ENCODE results near the gene OSBPL3.

OSBPL3 gene

GRCh38 chr7:24862461-24862860 lies 117.5 kb downstream of the OSBPL3 start:
- DNase-seq (ENCODE audit: low spot score): no peak

- no peak for DNase-seq (ENCODE audit: low spot score)
These were observed 118.6 kb downstream of the OSBPL3 start for GRCh38 chr7:24861336-24861735.

- DNase-seq (ENCODE audit: low spot score): no peak
These were observed 119.4 kb downstream of the OSBPL3 start for GRCh38 chr7:24860611-24861010.

- no peak for DNase-seq (ENCODE audit: low spot score)
These were observed 121.6 kb downstream of the OSBPL3 start for GRCh38 chr7:24858108-24858977.

- DNase-seq (ENCODE audit: low spot score): no peak
These were observed 122.4 kb downstream of the OSBPL3 start for GRCh38 chr7:24857623-24858022.

GRCh38 chr7:24854866-24855265 lies 125.1 kb downstream of the OSBPL3 start:
- DNase-seq (ENCODE audit: low spot score): peak; percentile 75

- peak; percentile 20 for DNase-seq (ENCODE audit: low spot score)
These were observed 128.2 kb downstream of the OSBPL3 start for GRCh38 chr7:24851786-24852185.

GRCh38 chr7:24848878-24849277 lies 131.1 kb downstream of the OSBPL3 start:
- DNase-seq (ENCODE audit: low spot score): no peak

- no peak for DNase-seq (ENCODE audit: low spot score)
These were observed 132.2 kb downstream of the OSBPL3 start for GRCh38 chr7:24847754-24848153.

- no peak for DNase-seq (ENCODE audit: low spot score)
These were observed 136.1 kb downstream of the OSBPL3 start for GRCh38 chr7:24843821-24844434.

GRCh38 chr7:24842449-24843241 lies 137.3 kb downstream of the OSBPL3 start:
- DNase-seq (ENCODE audit: low spot score): no peak

- DNase-seq (ENCODE audit: low spot score): no peak
These were observed 137.9 kb downstream of the OSBPL3 start for GRCh38 chr7:24842029-24842428.

- DNase-seq (ENCODE audit: low spot score): no peak
These were observed 139.4 kb downstream of the OSBPL3 start for GRCh38 chr7:24840563-24840962.

- DNase-seq (ENCODE audit: low spot score): no peak
These were observed 143.9 kb downstream of the OSBPL3 start for GRCh38 chr7:24836084-24836483.

- DNase-seq (ENCODE audit: low spot score): no peak
These were observed 144.3 kb downstream of the OSBPL3 start for GRCh38 chr7:24835643-24836042.

- no peak for DNase-seq (ENCODE audit: low spot score)
These were observed 145.7 kb downstream of the OSBPL3 start for GRCh38 chr7:24834128-24834798.

- DNase-seq (ENCODE audit: low spot score): no peak
These were observed 146.4 kb downstream of the OSBPL3 start for GRCh38 chr7:24833549-24833948.

- peak; percentile 49 for DNase-seq (ENCODE audit: low spot score)
These were observed 148.7 kb downstream of the OSBPL3 start for GRCh38 chr7:24831240-24831639.

- no peak for DNase-seq (ENCODE audit: low spot score)
These were observed 149.4 kb downstream of the OSBPL3 start for GRCh38 chr7:24830440-24831050.

- no peak for DNase-seq (ENCODE audit: low spot score)
These were observed 150.2 kb downstream of the OSBPL3 start for GRCh38 chr7:24829787-24830186.

- DNase-seq (ENCODE audit: low spot score): no peak
These were observed 150.9 kb downstream of the OSBPL3 start for GRCh38 chr7:24828891-24829661.
